ENCODE measurements around the gene RBM34.
A peak's percentile ranks its signal among the peaks of the same experiment; 100 is the strongest.
"Not testable (repeated sequence)": the region's sequence is repeated elsewhere in the genome, so short reads cannot be mapped to it uniquely, and the experiment has no call there.

Gene RBM34, protein sequence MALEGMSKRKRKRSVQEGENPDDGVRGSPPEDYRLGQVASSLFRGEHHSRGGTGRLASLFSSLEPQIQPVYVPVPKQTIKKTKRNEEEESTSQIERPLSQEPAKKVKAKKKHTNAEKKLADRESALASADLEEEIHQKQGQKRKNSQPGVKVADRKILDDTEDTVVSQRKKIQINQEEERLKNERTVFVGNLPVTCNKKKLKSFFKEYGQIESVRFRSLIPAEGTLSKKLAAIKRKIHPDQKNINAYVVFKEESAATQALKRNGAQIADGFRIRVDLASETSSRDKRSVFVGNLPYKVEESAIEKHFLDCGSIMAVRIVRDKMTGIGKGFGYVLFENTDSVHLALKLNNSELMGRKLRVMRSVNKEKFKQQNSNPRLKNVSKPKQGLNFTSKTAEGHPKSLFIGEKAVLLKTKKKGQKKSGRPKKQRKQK

DNA sequence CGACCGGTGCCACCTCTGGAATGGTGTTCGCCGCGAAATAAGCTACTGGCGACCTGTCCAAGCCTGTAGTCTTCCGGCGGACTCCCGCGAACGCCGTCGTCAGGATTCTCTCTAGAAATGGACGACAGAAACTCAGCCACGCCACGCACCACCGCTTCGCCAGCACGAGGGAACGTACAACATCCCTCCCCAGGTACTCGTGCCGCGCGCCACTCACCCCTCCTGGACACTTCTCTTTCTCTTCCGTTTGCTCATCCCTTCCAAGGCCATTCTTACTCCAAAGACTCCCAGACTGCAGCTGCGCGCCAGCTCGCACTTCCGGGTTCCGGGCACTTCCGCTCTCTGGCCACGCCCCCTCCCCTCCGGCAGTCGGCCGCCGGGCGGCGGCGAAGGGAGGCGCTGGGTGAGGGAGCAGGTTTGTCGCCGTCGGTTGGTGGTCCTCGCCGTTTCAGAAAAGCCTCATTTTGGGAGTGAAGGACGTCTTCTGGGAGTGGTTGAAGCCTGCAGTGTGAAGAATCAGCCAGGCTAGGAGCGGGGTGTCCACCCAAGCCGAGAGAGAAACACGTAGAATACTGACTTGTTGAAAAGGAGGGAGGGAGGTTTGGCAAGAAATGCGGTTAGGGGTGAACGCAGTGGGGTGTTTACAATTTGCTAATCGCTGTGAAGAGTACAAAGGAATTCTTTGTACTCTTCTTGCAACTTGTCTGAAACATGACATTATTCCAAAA, at the start of gene RBM34:
TSS of gene RBM34 (minus strand) at position 294 of the 728 bp plus-strand sequence. CDS start at position 270, 24 bp downstream.
- DNase-seq (peak; percentile 96), ATAC-seq (peak; percentile 96)

DNA sequence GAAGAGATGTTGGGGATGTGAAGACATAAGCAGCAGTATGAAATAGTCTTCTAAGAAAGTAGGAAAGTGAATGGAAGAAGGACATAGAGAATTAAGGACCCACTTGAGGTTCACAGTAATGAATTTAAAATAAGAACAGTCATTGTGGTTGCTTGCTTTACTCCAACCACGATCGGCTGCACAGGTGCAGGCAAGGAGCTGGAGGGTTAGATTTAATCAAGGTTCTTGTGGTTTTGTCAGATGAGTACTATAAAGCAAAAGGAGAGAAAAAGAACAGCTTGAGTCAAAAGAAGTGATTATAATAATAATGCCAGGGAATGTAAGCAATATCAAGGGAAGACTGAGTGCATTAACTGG, 46.1 kb upstream of the RBM34 start:
- ATAC-seq = peak; percentile 77
- DNase-seq = peak; percentile 31

DNA sequence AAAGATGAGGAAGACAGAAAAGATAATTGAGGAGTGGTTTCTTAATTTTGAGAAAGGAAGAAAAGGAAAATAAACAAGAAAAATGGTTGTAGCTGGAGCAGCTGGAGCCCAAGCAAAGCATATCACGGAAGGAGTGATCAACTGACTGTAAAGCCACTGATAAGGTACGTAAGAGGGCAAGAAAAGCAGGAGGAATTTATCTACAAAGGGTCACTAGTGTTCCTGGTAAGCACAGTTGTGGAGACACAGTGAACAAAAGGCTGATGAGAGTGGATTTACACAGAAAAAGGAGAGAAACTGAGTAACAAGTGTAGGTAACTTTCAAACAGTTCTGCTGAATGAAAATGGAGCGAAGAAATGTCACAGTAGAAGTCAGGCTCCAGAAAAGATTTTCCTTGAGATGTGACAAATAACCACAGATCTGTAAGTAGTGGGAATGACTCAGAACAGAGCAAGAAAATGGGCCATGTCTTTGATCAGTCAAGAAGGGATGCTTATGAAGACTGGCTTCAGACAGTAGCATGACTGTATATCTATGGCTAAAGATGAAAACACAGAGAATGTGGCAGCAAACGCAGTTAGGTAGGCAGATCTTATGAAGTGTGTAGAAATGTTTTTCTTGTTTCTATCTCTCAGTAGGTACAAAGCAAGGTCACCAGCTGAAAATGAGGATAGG, 45.6 kb upstream of the RBM34 start:
- peak; percentile 99 for ATAC-seq
- no peak for DNase-seq

DNA sequence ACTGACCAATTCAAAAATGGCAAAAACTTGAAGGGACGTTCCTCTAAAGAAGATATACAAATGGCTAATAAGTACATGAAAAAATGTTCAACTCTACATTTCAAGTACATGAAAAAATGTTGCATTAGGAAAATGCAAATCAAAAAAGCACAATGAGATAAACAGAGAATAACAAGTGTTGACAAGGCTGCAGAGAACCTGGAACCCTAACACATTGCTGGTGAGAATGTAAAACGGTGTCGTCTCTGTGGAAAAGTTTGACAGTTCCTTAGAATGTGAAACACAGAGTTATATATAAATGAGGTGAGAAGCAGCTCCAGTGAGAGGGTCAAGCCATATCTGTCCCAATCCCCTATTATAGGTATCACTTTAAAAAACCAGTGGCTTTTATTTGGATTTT, 44.6 kb upstream of the RBM34 start:
- no peak for ATAC-seq
- DNase-seq = no peak

DNA sequence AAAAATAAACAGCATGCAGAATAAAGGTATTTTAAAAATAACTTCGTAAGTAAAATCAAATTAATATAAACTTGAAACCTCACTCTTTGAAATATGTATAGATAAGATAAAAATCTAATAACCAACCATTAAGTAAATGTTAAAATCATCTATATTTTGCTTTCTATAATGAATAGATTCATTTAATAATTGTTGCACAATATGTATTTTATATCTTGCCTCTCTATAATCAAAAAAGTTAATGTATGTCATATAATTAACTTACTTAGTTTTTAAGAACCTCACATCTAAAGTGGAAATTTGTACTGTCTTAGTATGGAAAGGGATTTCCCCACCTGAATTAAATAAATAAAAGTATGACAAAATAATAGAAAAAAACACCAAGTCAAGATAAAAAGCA, 42.4 kb upstream of the RBM34 start:
- ATAC-seq = no peak

DNA sequence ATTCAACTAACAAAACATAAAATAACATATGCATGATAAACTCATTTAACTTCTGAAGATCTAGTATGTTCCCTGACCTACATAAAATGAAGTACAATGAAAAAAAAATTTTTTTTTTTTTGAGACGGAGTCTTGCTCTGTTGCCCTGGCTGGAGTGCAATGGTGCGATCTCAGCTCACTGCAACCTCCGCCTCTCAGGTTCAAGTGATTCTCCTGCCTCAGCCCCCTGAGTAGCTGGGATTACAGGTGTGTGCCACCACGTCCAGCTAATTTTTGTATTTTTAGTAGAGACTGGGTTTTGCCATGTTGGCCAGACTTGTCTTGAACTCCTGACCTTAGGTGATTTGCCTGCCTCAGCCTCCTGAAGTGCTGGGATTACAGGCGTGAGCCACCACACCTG, 41.4 kb upstream of the RBM34 start:
- DNase-seq, ATAC-seq: not testable (repeated sequence)

More for the DNA sequence above, 42.4 kb upstream of the RBM34 start:
- no peak for DNase-seq

DNA sequence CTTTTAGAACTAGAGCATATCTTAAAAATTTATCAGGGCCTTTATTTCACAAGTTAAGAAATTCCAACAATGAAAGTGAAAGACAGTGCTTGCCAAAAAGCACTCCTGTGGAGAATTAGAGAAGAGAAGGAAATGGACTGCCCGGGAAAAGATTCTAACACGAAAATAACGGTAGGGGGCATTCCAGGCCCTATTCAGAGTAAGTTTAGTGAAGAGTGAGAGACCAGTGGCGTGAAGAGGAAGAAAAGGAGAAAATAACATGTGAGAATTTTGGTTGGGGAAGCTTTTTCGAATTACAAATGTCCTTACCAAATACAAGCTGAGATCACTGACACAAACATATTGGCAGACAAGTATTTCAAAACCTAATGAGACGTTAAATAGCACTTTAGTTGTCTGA, 38.4 kb upstream of the RBM34 start:
- no peak for DNase-seq

DNA sequence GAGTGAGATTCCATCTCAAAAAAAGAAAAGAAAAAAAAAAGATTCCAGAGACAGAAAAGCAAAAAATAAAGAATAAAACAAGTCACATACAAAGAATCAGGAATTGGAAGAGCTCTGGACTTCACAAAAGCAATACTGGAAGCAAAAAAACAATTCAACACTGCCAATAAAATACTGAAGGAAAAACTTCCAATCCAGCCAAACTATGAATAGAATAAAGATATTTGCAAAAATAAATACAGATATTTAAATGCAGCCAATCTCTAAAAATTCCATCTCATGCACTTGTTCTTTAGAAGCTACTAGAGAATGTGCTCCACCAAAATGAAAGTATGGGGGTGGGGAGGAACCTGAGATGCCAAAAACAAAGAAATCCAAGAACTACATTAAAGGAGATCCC, 29.4 kb upstream of the RBM34 start:
- ATAC-seq (no peak), DNase-seq (no peak)

More for the DNA sequence above, 38.4 kb upstream of the RBM34 start:
- ATAC-seq = no peak

DNA sequence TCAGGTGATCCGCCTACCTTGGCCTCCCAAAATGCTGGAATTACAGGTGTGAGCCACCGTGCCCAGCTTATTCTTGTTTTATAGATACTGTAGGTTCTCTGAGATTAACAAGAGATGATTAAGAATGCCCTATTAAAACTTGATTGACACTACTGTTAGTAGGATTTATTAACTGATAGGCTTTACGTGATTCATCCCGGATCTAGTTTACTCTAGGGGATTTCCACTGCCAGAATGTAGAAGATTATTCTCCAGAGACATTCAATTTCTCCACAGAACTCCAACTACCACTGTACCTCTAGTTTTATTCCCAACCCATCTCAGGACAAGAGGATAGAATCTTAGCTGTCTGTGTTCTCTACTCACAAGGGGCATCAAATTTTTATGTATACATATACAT, 26.3 kb upstream of the RBM34 start:
- ATAC-seq (no peak), DNase-seq (no peak)

DNA sequence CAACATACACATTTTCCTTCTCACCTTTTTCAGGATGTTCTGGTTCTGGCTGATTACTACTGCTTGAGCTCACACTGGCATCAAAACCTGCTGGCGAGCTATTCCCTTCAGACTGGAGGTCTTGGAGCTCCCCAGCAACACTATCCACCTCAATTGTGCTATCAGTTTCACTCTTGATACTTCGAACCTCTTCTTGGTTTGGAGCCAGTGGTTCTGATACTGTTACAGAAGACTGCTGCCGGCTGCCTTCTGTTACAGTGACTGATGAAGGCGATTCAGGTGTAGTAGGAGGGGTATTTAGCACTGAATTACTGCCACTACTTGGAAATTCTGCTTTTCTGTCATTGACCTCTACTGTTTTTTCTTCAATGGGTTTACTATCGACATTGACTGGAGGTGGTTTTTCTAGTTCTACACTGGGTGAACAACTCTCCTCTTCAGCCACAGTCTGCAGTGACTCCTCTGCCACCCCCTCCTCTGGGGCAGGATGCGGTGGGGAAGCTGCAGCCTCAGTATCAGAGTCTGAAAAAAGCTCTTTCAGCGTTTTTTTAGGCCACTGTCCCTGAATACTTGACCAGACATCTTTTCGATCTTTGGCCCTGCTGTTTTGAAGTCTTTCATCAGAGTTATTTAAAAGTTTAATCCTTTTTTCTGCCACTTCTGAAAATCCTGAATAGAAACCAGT, 20.7 kb upstream of the RBM34 start:
- no peak for DNase-seq
- no peak for ATAC-seq

DNA sequence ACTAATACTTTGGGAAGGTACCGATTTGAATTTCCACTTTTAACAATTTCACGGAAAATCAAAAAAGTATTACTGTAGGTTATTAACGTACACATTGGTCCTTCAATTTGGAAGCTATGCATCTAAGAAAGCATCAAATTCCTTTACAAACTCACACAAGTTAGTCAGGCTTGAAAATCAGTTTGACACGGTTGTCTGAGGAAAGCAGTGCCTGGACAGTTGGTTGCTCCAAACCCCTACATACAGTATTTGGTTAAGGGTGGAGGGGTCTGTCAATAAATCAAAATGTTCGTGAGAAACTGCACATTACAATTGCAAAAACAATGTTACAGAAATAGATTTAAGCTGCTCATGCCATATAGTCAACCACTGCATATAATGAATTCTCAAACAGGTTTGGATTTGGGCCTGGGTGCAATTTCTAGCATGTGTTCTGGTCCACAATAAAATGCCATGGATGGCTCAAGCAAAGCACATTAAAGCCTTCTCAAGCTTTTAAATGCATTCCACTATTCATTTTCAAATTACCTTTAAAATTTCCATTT, 19.9 kb upstream of the RBM34 start:
- no peak for DNase-seq
- ATAC-seq = no peak

DNA sequence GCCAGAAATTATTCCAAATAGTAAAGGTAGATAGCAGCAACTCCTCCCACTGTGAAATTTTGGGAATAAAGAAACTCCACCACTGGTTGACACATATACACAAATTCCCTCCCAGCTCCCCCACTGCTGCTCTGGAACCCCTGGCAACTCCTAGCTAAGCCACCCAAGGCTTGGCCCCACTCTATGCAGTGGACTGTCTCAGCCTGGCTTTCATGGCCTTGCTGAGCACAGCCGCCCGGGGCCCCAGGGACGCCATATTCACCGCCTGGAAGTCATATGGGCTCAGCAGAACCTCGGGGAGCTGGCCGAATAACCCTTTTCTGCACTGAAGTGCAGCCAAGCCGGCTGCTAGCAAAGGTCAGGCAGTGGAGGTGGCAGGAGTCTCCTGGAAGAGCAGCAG, 15.4 kb upstream of the RBM34 start:
- no peak for DNase-seq
- no peak for ATAC-seq

DNA sequence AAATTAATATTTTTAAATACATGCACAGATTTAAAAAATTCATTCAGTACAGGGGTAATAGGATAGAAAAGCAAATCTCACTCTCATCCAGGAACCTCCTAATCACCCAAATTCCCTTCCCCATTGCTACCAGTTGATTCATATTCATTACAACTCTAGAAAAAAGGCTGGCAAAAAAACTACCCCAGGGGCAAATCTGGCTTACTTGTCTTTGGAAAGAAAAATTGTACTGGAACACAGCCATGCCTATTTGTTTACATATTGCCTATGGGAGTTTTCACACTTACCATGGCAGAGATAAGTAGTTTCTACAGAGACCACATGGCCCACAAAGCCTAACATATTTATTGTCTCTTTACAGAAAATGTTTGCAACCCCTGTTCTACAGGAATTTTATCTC, 8.9 kb upstream of the RBM34 start:
- ATAC-seq = no peak
- no peak for DNase-seq

DNA sequence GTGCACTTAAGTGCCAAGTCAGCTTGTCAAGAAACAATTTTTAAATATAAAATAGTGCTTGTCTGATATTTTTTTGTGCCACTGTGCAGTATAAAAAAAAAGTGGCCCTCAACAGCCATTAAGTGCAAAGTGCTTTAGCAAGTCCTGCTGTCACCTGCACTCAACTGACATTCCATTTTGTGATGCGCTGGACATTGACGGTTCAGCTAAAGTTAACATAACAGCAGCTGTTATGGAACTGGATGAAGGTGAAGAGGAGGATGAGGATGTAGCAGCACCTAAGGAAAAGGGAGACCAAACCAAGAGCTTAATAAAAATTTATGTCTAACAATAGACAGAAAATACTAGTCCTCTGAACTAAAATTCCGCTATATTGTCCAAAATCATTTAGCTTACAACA, 7.3 kb upstream of the RBM34 start:
- DNase-seq (no peak), ATAC-seq (no peak)

DNA sequence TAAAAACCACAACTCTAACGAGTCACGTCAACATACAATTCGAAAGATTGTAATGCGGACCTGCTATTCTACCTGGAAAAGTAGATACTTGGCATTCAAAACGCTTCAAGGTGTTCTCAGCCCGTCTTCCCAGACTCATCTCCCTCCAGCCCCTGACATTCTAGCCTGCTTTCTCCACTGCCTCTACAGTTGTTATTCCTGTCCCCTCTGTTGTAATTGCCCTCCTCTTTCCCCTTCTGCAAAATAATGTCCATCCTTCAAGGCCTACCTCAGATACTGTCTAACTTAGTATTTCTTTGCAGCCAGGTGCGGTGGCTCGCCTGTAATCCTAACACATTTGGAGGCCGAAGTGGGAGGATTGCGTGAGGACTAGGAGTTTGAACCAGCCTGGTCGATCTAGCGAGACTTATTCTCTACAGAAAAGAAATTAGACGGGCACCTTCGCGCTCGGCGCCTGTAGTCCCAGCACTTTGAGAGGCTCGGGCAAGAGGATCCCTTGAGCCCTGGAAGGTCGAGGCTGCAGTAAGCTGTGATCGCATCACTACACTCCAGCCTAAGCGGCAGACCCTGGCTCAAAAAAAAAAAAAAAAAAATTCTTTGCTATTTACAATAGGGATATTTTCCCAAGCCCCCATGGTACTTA, 756 bp upstream of the RBM34 start:
- no peak for DNase-seq
- ATAC-seq = no peak

DNA sequence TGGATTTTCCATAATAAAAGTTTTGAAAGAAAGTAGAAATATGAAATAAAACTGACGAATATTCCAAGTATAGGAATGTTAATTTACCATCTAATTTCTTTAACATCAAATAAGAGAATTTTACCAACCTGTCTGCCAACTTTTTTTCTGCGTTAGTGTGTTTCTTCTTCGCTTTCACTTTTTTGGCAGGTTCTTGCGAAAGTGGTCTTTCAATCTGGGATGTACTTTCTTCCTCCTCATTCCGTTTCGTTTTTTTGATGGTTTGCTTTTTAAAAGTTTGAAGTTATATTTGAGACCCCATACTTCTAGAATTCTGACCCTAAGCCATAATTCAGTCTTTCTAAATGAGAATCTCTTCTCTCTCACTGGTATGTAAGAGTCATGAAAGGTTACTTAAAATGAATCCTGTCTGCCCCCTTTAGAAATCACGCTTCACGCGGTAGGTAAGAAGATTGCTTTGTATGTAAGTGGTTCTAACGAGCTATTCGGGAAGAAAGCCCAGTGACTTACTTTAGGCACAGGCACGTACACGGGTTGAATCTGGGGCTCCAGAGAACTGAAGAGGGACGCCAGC, 580 bp downstream of the RBM34 start:
- peak; percentile 51 for ATAC-seq
- DNase-seq = no peak

DNA sequence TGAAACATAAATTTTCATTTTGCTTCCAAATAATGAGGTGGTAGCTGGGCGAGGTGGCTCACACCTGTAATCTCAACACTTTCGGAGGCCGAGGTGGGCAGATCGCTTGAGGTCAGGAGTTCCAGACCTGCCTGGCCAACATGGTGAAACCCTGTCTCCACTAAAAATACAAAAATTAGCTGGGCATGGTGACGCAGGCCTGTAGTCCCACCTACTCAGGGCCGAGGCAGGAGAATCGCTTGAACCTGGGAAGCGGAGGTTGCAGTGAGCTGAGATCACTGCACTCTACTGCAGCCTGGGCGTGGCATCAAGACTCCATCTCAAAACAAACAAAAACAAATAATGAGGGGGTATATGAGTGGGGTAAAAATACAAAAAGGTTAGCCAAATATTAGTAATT, 1.1 kb downstream of the RBM34 start:
- ATAC-seq, DNase-seq: not testable (repeated sequence)

DNA sequence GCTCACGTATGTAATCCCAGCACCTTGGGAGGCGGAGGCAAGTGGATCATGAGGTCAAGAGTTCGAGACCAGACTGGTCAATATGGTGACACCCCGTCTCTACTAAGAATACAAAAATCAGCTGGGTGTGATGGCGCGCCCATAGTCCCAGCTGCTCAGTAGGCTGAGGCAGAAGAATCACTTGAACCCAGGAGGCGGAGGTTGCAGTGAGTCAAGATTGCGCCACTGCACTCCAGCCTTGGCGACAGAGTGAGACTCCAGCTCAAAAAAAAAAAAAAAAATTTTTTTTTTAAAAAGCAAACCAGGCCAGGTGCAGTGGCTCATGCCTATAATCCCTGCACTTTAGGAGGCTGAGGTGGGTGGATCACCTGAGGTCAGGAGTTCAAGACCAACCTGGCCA, 1.8 kb downstream of the RBM34 start:
- not testable (repeated sequence) for DNase-seq

DNA sequence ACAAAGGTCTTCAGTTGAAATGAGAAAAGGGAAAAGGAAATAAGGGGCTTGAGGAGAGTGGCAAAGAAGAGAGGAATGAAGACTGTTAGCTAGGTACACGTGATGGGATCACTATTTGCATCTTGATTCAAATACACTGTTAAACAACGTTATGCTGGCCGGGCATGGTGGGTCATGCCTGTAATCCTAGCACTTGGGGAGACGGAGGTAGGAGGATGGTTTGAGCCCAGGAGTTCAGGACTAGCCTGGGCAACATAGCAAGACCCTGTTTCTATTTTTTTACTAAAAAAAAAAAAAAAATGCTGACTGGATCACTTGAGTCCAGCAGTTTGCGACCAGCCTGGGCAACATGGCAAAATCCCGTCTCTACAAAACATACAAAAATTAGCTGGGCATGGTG, 2.4 kb downstream of the RBM34 start:
- ATAC-seq (no peak), DNase-seq (no peak)

More for the DNA sequence above, 1.8 kb downstream of the RBM34 start:
- not testable (repeated sequence) for ATAC-seq

DNA sequence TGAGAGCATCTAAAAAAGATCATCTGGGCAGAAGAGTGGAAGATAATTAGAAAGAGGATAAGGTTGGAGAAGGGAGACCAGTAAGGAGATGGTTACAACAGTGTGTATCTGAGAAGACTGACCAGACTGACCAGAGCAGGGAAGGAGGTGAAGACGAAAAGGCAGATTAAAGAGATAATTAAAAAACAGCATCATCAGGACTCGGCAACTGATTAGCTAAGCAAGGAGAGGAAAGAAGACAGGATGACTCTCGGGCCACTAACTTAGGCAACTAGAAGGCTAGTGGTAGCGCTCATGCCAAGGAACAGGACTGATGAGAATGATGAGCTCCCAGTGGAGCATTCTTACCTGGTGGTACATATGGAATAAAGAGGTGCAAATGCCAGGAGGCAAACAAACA, 3.9 kb downstream of the RBM34 start:
- no peak for ATAC-seq
- DNase-seq = no peak

DNA sequence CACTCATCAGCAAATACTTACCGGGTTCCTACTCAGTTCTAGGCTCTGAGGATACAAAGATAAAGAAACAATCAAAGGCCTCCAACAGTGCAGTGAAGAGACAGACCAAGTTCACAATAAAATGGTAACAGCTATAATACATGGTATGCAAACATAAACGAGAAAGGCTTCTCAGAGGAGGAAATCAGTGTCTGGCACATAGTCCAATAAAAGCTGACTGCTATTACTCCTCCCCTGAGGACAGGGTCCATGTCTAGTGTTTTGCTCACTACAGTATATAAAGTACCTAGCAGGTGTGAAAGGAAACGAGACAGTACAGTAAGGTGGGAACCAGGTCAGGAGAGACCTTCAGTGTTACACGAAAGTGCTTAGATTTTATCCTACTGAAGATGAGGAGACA, 4.3 kb downstream of the RBM34 start:
- DNase-seq (no peak), ATAC-seq (no peak)
